Mucosa of stomach (tissue), 1 donor: ENCODE data around the gene RASA2.

Experiments used
- H3K27me3 ChIP-seq: one replicate; pipeline ENCODE4 v1.7.0; 2013; ENCODE audit warnings: mild to moderate bottlenecking, low read length; ENCODE audit not compliant: control insufficient read depth, insufficient read depth
- H3K36me3 ChIP-seq: one replicate; pipeline ENCODE4 v1.7.0; 2013; ENCODE audit warnings: low read length; ENCODE audit not compliant: control insufficient read depth, insufficient read depth
- H3K4me1 ChIP-seq: one replicate; pipeline ENCODE4 v1.7.0; 2013; ENCODE audit warnings: mild to moderate bottlenecking, low read length; ENCODE audit not compliant: control insufficient read depth, insufficient read depth
- H3K4me3 ChIP-seq: one replicate; pipeline ENCODE4 v1.7.0; 2013; ENCODE audit warnings: low read length
- H3K9ac ChIP-seq: one replicate; pipeline ENCODE4 v1.7.0; 2013; ENCODE audit warnings: mild to moderate bottlenecking, low read length, moderate library complexity
- H3K9me3 ChIP-seq: one replicate; pipeline ENCODE4 v1.7.0; 2013; ENCODE audit warnings: mild to moderate bottlenecking, low read length, moderate library complexity; ENCODE audit not compliant: control insufficient read depth
- donor health status: Pancreatic carcinoma.

RASA2 gene, protein sequence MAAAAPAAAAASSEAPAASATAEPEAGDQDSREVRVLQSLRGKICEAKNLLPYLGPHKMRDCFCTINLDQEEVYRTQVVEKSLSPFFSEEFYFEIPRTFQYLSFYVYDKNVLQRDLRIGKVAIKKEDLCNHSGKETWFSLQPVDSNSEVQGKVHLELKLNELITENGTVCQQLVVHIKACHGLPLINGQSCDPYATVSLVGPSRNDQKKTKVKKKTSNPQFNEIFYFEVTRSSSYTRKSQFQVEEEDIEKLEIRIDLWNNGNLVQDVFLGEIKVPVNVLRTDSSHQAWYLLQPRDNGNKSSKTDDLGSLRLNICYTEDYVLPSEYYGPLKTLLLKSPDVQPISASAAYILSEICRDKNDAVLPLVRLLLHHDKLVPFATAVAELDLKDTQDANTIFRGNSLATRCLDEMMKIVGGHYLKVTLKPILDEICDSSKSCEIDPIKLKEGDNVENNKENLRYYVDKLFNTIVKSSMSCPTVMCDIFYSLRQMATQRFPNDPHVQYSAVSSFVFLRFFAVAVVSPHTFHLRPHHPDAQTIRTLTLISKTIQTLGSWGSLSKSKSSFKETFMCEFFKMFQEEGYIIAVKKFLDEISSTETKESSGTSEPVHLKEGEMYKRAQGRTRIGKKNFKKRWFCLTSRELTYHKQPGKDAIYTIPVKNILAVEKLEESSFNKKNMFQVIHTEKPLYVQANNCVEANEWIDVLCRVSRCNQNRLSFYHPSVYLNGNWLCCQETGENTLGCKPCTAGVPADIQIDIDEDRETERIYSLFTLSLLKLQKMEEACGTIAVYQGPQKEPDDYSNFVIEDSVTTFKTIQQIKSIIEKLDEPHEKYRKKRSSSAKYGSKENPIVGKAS

DNA sequence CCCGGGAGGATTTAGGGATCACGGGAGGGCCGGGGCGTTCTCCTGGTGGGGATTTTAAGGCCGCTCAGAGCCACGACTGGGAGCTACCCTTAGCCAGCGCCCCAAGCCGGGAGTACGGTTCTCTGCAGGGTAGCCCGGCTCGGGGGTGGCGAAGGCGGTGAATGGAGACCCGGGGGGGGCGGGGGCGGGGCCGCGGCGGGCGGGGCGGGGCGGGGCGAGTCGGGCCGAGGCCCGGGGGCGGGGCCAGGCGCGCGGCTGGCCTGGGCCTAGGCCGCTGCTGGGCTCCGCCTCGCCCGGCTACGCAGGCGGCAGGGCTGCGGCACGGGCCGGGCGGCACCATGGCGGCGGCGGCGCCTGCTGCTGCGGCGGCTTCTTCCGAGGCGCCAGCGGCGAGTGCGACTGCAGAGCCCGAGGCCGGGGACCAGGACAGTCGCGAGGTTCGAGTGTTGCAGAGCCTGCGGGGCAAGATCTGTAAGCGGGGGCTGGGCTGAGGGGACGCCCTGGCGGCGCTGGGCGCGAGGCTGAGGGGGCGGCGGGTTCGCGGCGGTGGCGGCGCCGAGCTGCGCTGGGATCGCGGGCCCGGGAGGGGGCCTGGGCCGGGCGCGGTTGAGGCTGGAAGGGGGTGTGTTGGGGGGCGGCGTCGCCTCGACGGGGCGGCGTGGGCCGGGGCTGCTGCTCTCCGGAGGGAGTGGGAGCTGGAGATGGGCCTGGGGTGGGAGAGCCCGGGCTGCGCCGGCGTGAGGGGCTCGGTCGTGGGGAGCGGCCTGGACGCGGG, at the start of gene RASA2:
Gene RASA2 (plus strand): TSS at position 282 of the 775 bp plus-strand sequence. CDS start 57 bp downstream, at position 339.
- H3K4me1 ChIP-seq: peaks cover 9% of the 10 kb centered on the region
- H3K36me3 ChIP-seq: no peaks in the 10 kb centered on the region
- H3K27me3 ChIP-seq: peaks cover 5% of the 10 kb centered on the region
- peak within 1 kb of the TSS; percentile 35 for H3K4me3 ChIP-seq
- peak within 1 kb of the TSS; percentile 84 for H3K9ac ChIP-seq
- H3K9me3 ChIP-seq: no peaks in the 10 kb centered on the region

DNA sequence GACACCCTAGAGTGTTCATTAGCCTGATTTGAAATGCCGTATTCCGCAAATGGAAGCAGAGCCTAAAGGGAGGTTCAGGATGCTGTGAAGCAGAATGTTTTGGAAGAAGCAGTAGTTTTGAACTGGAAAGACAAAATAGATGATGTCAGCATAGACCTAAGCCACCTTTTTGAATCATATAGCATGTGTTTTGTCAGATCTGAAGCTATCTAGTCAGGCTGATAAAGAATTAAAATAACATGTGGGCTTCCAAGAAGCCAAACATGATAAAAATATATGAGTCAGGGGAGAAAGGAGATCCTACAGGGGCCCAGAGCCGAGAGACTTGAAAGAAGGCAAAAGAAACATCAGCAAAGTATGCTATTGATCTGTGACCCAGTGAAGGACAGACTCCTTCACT, 47.2 kb upstream of the RASA2 start:
- no peak overlapping the region for H3K9ac ChIP-seq
- no peaks in the 10 kb centered on the region for H3K36me3 ChIP-seq
- peaks cover 32% of the 10 kb centered on the region for H3K4me1 ChIP-seq
- no peak overlapping the region for H3K4me3 ChIP-seq
- H3K27me3 ChIP-seq: no peaks in the 10 kb centered on the region
- no peaks in the 10 kb centered on the region for H3K9me3 ChIP-seq

DNA sequence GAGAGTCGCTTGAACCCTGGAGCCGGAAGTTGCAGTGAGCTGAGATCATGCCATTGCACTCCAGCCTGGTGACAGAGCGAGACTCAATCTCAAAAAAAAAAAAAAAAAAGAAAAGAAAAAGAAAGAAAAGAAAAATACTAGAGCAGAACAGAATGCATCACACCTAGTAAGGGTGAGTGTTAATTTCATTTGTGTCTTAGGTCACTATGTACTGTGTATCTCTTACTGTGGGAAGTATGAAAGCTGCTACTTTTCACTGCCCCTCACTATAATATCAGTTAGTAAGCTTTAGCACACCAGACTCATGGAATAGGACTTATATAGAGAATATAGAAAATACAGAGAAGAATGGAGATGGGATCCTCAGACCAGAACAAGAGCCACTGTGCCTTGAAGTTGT, 45.9 kb upstream of the RASA2 start:
- Histone ChIP-seq H3K4me1 (peaks cover 30% of the 10 kb centered on the region), H3K9me3 (no peaks in the 10 kb centered on the region), H3K27me3 (no peaks in the 10 kb centered on the region), H3K36me3 (peaks cover 5% of the 10 kb centered on the region), H3K9ac (no peak overlapping the region), H3K4me3 (no peak overlapping the region)

DNA sequence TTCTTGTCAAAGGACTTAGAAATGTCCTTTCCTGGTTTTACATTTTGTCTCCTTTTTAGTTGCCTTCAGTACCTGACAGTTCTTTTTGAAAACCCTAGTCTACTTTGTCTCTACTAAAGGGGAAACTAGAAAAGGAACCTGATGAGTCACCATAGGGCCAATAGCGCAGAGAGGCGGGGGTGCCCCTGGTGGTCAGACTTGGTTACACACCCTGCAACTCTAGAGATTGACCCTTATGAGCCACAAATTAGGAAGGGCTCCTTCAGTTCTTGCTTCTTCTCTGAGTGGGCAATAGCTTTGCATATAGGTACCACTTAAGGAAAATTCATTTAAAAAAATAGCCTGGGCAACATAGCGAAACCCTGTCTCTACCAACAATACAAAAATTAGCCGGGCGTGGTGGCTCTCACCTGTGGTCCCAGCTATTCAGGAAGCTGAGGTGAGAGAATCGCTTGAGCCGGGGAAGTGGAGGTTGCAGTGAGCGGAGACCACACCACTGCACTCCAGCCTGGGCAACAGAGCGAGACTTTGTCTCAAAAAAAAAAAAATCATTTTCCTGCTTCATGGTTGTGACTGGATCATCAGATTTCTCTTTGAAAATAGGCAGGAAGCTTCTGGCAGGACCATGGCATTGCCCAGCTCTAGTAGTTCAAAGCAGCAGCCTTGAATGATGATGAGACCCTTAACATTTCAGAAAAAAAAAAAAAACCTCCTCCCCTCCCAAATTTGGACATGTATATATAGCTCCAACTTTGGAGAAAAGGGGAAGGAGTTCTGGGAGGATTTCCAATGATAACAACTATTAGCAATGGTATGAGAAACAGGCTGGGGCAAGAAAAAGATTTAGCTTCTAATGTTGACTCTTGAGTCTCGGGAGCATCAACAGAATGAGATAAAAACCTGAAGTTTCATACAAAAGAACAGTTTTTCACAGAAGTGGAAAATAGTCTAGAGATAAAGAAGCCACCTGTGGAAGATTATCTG, 45.2 kb upstream of the RASA2 start:
- no peaks in the 10 kb centered on the region for H3K9me3 ChIP-seq
- no peak overlapping the region for H3K9ac ChIP-seq
- H3K36me3 ChIP-seq: peaks cover 5% of the 10 kb centered on the region
- peaks cover 23% of the 10 kb centered on the region for H3K4me1 ChIP-seq
- no peaks in the 10 kb centered on the region for H3K27me3 ChIP-seq
- no peak overlapping the region for H3K4me3 ChIP-seq

DNA sequence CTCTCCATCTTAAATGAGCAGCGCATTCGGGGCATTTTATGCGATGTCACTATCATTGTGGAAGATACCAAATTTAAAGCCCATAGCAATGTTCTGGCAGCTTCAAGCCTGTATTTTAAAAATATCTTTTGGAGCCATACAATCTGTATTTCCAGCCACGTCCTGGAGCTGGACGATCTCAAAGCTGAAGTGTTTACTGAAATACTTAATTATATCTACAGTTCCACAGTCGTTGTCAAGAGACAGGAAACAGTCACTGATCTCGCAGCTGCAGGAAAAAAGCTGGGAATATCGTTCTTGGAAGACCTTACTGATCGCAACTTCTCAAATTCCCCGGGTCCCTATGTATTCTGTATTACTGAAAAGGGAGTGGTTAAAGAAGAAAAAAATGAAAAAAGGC, 44.4 kb upstream of the RASA2 start:
- Histone ChIP-seq H3K4me3 (no peak overlapping the region), H3K4me1 (peaks cover 16% of the 10 kb centered on the region), H3K36me3 (peaks cover 5% of the 10 kb centered on the region), H3K9ac (no peak overlapping the region), H3K9me3 (no peaks in the 10 kb centered on the region), H3K27me3 (no peaks in the 10 kb centered on the region)

DNA sequence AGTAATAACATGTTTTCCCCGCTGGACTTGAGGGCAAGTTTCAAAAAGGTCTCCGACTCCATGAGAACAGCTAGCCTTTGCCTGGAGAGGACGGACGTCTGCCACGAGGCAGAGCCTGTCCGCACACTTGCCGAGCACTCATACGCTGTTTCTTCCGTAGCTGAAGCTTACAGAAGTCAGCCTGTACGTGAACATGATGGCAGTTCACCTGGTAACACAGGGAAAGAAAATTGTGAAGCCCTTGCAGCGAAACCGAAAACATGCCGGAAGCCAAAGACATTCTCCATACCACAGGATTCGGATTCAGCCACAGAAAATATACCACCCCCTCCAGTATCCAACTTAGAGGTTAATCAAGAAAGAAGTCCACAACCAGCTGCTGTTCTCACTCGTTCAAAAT, 43.9 kb upstream of the RASA2 start:
- Histone ChIP-seq H3K4me1 (peaks cover 15% of the 10 kb centered on the region), H3K9ac (no peak overlapping the region), H3K36me3 (peaks cover 5% of the 10 kb centered on the region)

DNA sequence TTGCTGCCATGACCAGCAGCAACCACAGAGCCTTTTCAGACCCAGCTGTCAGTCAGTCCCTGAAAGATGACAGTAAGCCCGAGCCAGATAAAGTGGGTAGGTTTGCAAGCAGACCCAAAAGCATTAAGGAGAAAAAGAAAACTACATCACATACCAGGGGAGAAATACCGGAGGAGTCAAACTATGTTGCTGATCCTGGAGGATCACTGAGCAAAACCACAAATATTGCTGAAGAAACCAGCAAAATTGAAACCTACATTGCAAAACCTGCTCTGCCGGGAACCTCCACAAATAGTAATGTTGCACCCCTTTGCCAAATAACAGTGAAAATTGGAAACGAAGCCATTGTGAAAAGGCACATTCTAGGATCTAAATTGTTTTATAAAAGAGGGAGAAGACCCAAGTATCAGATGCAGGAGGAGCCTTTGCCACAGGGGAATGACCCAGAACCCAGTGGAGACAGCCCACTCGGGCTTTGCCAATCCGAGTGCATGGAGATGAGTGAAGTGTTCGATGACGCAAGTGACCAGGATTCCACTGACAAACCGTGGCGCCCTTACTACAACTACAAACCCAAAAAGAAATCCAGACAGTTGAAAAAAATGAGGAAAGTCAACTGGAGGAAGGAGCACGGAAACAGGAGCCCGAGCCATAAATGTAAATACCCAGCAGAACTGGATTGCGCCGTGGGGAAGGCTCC, 42.1 kb upstream of the RASA2 start:
- Histone ChIP-seq H3K4me1 (peaks cover 11% of the 10 kb centered on the region), H3K9ac (no peak overlapping the region), H3K27me3 (no peaks in the 10 kb centered on the region), H3K9me3 (no peaks in the 10 kb centered on the region), H3K36me3 (peaks cover 5% of the 10 kb centered on the region), H3K4me3 (no peak overlapping the region)

More for the DNA sequence above, 43.9 kb upstream of the RASA2 start:
- Histone ChIP-seq H3K4me3 (no peak overlapping the region), H3K27me3 (no peaks in the 10 kb centered on the region), H3K9me3 (no peaks in the 10 kb centered on the region)

DNA sequence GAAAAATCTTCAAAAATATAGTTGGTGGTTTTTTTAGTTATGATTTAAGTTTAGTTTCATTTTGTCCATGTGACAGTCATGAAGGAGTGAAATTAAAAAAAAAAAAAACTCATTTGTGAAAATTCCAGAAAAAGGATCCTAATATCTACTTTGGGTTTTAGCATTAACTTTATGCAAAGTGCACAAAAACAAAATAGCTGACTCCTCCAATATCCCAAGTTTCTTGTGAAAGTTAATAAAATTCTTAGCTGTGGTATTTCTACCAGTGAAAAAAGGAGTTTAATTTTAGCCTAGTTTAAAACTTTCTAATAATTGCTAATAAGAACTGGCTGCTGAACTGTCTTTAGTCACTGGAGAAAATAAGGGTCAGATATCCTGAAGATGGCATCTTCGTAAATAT, 40.8 kb upstream of the RASA2 start:
- Histone ChIP-seq H3K4me1 (peaks cover 8% of the 10 kb centered on the region), H3K36me3 (peaks cover 5% of the 10 kb centered on the region)

DNA sequence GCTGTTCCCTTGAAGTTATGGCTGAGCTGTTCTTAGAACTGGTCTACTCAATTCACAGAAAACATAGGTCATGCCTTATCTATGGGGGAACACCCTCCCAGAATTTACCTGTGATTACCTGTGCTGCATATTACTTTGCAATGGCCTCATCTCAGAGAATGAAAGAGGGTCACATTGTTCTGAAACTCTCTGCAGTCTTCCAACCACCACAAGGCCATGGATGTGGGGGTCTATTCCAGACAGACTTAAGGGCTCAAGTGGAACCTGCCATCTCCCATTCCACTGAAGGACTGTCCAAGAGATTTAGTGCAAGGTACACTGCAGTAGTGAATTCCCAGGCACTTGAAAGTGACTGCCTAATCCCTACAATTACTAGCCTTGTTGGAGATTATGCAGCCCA, 40.1 kb upstream of the RASA2 start:
- Histone ChIP-seq H3K9ac (no peak overlapping the region), H3K27me3 (no peaks in the 10 kb centered on the region), H3K4me3 (no peak overlapping the region), H3K9me3 (no peaks in the 10 kb centered on the region), H3K36me3 (peaks cover 5% of the 10 kb centered on the region), H3K4me1 (peaks cover under 1% of the 10 kb centered on the region)

More for the DNA sequence above, 40.8 kb upstream of the RASA2 start:
- no peak overlapping the region for H3K4me3 ChIP-seq
- H3K9ac ChIP-seq: no peak overlapping the region
- H3K9me3 ChIP-seq: no peaks in the 10 kb centered on the region
- no peaks in the 10 kb centered on the region for H3K27me3 ChIP-seq

DNA sequence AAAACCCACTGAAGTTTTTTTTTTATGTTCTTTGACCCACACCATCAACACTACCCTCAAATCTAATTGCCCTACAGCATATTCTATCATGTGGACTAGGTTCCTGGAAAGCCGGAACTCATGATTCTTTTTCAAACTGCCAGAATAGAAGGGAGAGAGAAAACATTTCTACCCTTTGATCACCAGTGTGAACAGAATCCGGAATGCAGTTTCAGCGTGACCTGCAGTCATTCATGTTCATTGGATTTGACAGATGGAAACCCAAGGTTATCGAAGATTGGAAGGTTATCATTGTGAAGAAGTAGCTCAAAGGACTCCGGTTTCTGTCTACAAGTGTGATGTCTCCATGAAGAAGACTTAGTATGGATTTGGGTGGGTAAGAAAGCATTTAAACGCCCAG, 39.4 kb upstream of the RASA2 start:
- H3K27me3 ChIP-seq: no peaks in the 10 kb centered on the region
- H3K9me3 ChIP-seq: no peaks in the 10 kb centered on the region
- H3K4me1 ChIP-seq: peaks cover 6% of the 10 kb centered on the region
- peaks cover 5% of the 10 kb centered on the region for H3K36me3 ChIP-seq
- no peak overlapping the region for H3K4me3 ChIP-seq
- H3K9ac ChIP-seq: no peak overlapping the region
